ENCODE measurements around the gene KIF6.
"Not testable (repeated sequence)": the region's sequence is repeated elsewhere in the genome, so short reads cannot be mapped to it uniquely, and the experiment has no call there.

Gene KIF6

GRCh38 chr6:39493777-39494176 is 231.4 kb downstream of the KIF6 start:
- H3K36me3 Mint-ChIP-seq: no peaks in the 10 kb centered on the region
- no peaks in the 10 kb centered on the region for H3K9me3 Mint-ChIP-seq
- H3K27me3 Mint-ChIP-seq: peaks cover 6% of the 10 kb centered on the region
- no peaks in the 10 kb centered on the region for H3K4me1 Mint-ChIP-seq
- no peak overlapping the region for H3K4me3 Mint-ChIP-seq
- H3K27ac Mint-ChIP-seq: no peak overlapping the region
- no peak for DNase-seq (ENCODE audit: low spot score in 2 of 2)
- ATAC-seq (ENCODE audit: low read depth): no peak

GRCh38 chr6:39493174-39493573 is 232.0 kb downstream of the KIF6 start:
- Mint-ChIP-seq H3K4me1 (no peaks in the 10 kb centered on the region), H3K27me3 (peaks cover 3% of the 10 kb centered on the region), H3K27ac (no peak overlapping the region), H3K9me3 (no peaks in the 10 kb centered on the region), H3K4me3 (no peak overlapping the region), H3K36me3 (no peaks in the 10 kb centered on the region)
- ATAC-seq (ENCODE audit: low read depth) (no peak), DNase-seq (ENCODE audit: low spot score in 2 of 2) (no peak)

GRCh38 chr6:39490108-39490507 is 235.1 kb downstream of the KIF6 start:
- Mint-ChIP-seq H3K36me3 (no peaks in the 10 kb centered on the region), H3K4me3 (no peak overlapping the region), H3K27me3 (peaks cover 3% of the 10 kb centered on the region), H3K9me3 (no peaks in the 10 kb centered on the region), H3K4me1 (no peaks in the 10 kb centered on the region), H3K27ac (no peak overlapping the region)
- ATAC-seq (ENCODE audit: low read depth) (no peak), DNase-seq (ENCODE audit: low spot score in 2 of 2) (no peak)

- DNase-seq (ENCODE audit: low spot score in 2 of 2): no peak
- Mint-ChIP-seq H3K4me3 (no peak overlapping the region), H3K27me3 (peaks cover 8% of the 10 kb centered on the region), H3K9me3 (no peaks in the 10 kb centered on the region), H3K27ac (no peak overlapping the region), H3K4me1 (no peaks in the 10 kb centered on the region), H3K36me3 (no peaks in the 10 kb centered on the region)
- no peak for ATAC-seq (ENCODE audit: low read depth)
These were observed 236.8 kb downstream of the KIF6 start for GRCh38 chr6:39488255-39488879.

- H3K9me3 Mint-ChIP-seq: no peaks in the 10 kb centered on the region
- no peak for ATAC-seq (ENCODE audit: low read depth)
- H3K27ac Mint-ChIP-seq: no peak overlapping the region
- no peaks in the 10 kb centered on the region for H3K36me3 Mint-ChIP-seq
- H3K27me3 Mint-ChIP-seq: peaks cover 8% of the 10 kb centered on the region
- no peaks in the 10 kb centered on the region for H3K4me1 Mint-ChIP-seq
- H3K4me3 Mint-ChIP-seq: no peak overlapping the region
- DNase-seq (ENCODE audit: low spot score in 2 of 2): no peak
These were observed 240.9 kb downstream of the KIF6 start for GRCh38 chr6:39484276-39484675.

GRCh38 chr6:39479819-39480218 is 245.4 kb downstream of the KIF6 start:
- not testable (repeated sequence) for H3K9me3 Mint-ChIP-seq, H3K27me3 Mint-ChIP-seq

GRCh38 chr6:39476670-39477069 is 248.5 kb downstream of the KIF6 start:
- Mint-ChIP-seq H3K36me3 (no peaks in the 10 kb centered on the region), H3K27me3 (peaks cover 2% of the 10 kb centered on the region), H3K4me1 (peaks cover 5% of the 10 kb centered on the region), H3K4me3 (no peak overlapping the region), H3K27ac (no peak overlapping the region), H3K9me3 (peaks cover 4% of the 10 kb centered on the region)
- DNase-seq (ENCODE audit: low spot score in 2 of 2): no peak
- no peak for ATAC-seq (ENCODE audit: low read depth)

More at GRCh38 chr6:39479819-39480218, 245.4 kb downstream of the KIF6 start:
- H3K27ac Mint-ChIP-seq; ATAC-seq (ENCODE audit: low read depth); H3K36me3 Mint-ChIP-seq; DNase-seq (ENCODE audit: low spot score in 2 of 2); H3K4me3 Mint-ChIP-seq; H3K4me1 Mint-ChIP-seq: not testable (repeated sequence)

- Mint-ChIP-seq H3K9me3 (peaks cover 4% of the 10 kb centered on the region), H3K36me3 (no peaks in the 10 kb centered on the region), H3K4me3 (no peak overlapping the region), H3K27ac (peak overlapping the region; percentile 22), H3K4me1 (peaks cover 5% of the 10 kb centered on the region), H3K27me3 (peaks cover 2% of the 10 kb centered on the region)
- ATAC-seq (ENCODE audit: low read depth) (no peak), DNase-seq (ENCODE audit: low spot score in 2 of 2) (no peak)
These were observed 249.1 kb downstream of the KIF6 start for GRCh38 chr6:39476151-39476550.

- Mint-ChIP-seq H3K36me3 (peaks cover 2% of the 10 kb centered on the region), H3K27me3 (peaks cover 2% of the 10 kb centered on the region), H3K9me3 (peaks cover 6% of the 10 kb centered on the region), H3K27ac (no peak overlapping the region), H3K4me1 (peaks cover 5% of the 10 kb centered on the region), H3K4me3 (no peak overlapping the region)
- DNase-seq (ENCODE audit: low spot score in 2 of 2) (no peak), ATAC-seq (ENCODE audit: low read depth) (peak; percentile 73)
These were observed 253.1 kb downstream of the KIF6 start for GRCh38 chr6:39471954-39472659.

GRCh38 chr6:39470506-39470905 is 254.7 kb downstream of the KIF6 start:
- Mint-ChIP-seq H3K4me3 (no peak overlapping the region), H3K9me3 (peaks cover 4% of the 10 kb centered on the region)
- no peak for DNase-seq (ENCODE audit: low spot score in 2 of 2)

GRCh38 chr6:39468385-39468784 is 256.8 kb downstream of the KIF6 start:
- peaks cover 2% of the 10 kb centered on the region for H3K36me3 Mint-ChIP-seq
- no peak overlapping the region for H3K4me3 Mint-ChIP-seq
- H3K27ac Mint-ChIP-seq: no peak overlapping the region
- H3K27me3 Mint-ChIP-seq: peaks cover 6% of the 10 kb centered on the region
- H3K4me1 Mint-ChIP-seq: peaks cover 5% of the 10 kb centered on the region
- ATAC-seq (ENCODE audit: low read depth) (no peak), DNase-seq (ENCODE audit: low spot score in 2 of 2) (no peak)
- H3K9me3 Mint-ChIP-seq: peaks cover 4% of the 10 kb centered on the region

More at GRCh38 chr6:39470506-39470905, 254.7 kb downstream of the KIF6 start:
- Mint-ChIP-seq H3K27ac (no peak overlapping the region), H3K36me3 (peaks cover 2% of the 10 kb centered on the region), H3K27me3 (peaks cover 3% of the 10 kb centered on the region), H3K4me1 (peaks cover 5% of the 10 kb centered on the region)
- no peak for ATAC-seq (ENCODE audit: low read depth)

GRCh38 chr6:39466631-39467030 is 258.6 kb downstream of the KIF6 start:
- H3K27ac Mint-ChIP-seq: no peak overlapping the region

GRCh38 chr6:39465539-39465938 is 259.7 kb downstream of the KIF6 start:
- Mint-ChIP-seq H3K4me3 (no peak overlapping the region), H3K4me1 (no peaks in the 10 kb centered on the region), H3K27me3 (peaks cover 4% of the 10 kb centered on the region), H3K36me3 (peaks cover 2% of the 10 kb centered on the region), H3K27ac (no peak overlapping the region), H3K9me3 (peaks cover 4% of the 10 kb centered on the region)
- ATAC-seq (ENCODE audit: low read depth): no peak
- DNase-seq (ENCODE audit: low spot score in 2 of 2): no peak

More at GRCh38 chr6:39466631-39467030, 258.6 kb downstream of the KIF6 start:
- Mint-ChIP-seq H3K4me1 (no peaks in the 10 kb centered on the region), H3K9me3 (peaks cover 4% of the 10 kb centered on the region), H3K27me3 (peaks cover 4% of the 10 kb centered on the region), H3K4me3 (no peak overlapping the region), H3K36me3 (peaks cover 2% of the 10 kb centered on the region)
- ATAC-seq (ENCODE audit: low read depth): no peak
- no peak for DNase-seq (ENCODE audit: low spot score in 2 of 2)

- H3K27me3 Mint-ChIP-seq: peaks cover 4% of the 10 kb centered on the region
- H3K36me3 Mint-ChIP-seq: peaks cover 2% of the 10 kb centered on the region
- H3K4me1 Mint-ChIP-seq: no peaks in the 10 kb centered on the region
- ATAC-seq (ENCODE audit: low read depth) (no peak), DNase-seq (ENCODE audit: low spot score in 2 of 2) (no peak)
- no peak overlapping the region for H3K4me3 Mint-ChIP-seq
- peaks cover 4% of the 10 kb centered on the region for H3K9me3 Mint-ChIP-seq
- H3K27ac Mint-ChIP-seq: no peak overlapping the region
These were observed 261.1 kb downstream of the KIF6 start for GRCh38 chr6:39464067-39464466.
